Fibroblast of gingiva (primary cell): ENCODE results near the gene KIRREL1.

Experiments
- DNase-seq: peaks from one replicate; pipeline ENCODE4 v3.0.0-alpha.2; 2011; ENCODE audit warnings: low read depth

The KIRREL1 gene

GRCh38 chr1:158075078-158075477, 81.6 kb downstream of the KIRREL1 start:
- no peak for DNase-seq

GRCh38 chr1:158076441-158076840, 83.0 kb downstream of the KIRREL1 start:
- DNase-seq = no peak

DNA sequence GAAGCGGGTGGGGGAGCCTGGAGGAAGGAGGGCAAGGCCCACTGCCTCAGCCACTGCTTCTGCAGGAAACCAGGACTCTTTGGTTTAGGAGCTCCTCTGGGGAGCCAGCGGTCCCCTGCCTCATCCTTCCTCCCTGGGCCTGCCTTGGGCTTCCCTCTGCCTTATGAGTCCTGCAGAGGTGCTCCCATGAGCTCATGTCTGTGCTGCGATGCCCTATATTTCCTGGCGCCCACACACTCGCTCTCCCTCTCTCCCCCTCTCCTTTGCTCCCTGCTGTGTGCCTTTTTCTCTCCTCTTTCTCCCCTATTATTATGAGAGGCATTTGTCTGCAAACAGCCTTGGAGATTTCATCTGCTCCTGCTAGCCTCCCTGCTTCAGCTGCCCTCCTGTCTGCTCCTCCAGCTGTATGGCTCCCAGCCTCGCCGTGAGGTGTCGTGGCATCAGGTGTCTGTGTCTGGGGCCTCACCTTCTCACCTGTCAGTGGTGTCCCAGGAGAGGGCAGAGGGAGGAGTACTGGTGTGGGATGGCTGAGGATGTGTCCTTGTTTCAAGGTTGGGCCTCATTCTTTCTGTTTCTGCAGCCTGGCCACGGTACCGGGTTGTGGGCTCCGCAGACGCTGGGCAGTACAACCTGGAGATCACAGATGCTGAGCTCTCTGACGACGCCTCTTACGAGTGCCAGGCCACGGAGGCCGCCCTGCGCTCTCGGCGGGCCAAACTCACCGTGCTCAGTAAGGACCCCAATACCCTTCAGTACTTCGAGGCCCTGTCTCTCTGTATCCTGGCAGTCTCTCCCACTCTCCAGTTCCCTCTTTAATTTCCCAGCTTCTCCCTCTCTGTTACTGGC, 84.2 kb downstream of the KIRREL1 start:
- DNase-seq = no peak

DNA sequence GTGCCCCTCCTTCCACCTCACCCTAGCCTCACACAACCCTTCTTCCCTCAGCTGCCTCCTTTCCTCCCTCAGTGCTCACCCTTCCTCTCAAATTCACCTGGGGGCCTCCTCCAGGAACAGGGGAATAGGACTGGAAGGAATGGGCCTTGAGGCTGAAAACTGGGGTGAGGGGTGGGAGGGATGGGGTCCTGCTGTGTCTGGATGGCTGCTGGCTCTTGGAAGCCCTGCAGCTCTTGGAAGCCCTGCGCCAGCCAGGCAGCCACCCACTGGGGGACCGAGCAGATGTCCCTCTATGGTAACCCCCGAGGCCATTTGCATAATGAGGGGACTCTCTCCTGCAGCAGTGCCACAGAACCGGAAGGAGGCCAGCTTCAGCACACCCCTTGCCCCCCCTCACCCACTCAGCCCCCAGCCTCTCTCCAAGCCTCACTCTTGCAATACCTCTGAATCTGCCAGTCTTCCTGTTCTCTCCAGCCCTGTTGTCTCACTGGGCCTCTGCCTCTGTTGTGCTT, 85.2 kb downstream of the KIRREL1 start:
- no peak for DNase-seq

DNA sequence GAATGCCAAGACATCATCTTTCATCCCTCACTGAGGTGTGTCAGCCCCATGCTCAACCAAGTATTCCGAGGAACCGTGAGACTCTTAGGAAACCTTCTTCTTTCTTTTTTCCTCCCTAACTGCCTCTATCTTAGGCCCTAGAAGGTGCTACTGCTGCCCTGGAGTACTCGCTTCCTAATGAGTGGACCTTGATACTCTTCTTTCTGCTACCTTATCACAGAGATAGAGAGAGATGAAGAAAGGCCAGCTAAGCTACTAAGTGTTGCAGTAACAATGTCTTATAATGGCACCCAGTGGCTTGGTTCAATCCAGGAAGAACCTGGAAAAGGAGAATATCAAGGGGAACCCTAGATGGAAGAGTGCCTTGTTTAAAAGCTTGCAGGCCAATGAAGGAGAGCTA, 86.6 kb downstream of the KIRREL1 start:
- no peak for DNase-seq

GRCh38 chr1:158084336-158084735, 90.9 kb downstream of the KIRREL1 start:
- no peak for DNase-seq

DNA sequence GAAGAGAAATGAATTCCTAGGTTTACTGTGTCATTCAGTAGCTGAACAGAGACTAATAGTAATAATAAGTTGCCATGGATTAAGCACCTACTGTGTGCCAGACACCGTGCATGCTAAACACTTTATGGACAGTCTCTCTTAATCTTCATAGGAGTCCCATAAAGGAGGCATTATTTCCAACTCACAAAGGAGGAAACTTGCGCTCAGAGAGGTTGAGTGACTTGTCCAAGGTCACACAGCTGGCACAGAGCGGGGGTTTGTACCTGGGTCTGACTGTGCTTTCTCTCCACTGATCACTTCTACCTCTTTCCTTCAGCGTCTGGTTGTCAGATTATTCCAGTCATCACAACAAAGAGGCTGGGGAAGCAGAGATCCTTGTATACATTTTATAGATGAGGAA, 91.3 kb downstream of the KIRREL1 start:
- no peak for DNase-seq

- peak; percentile 55 for DNase-seq
Measured at GRCh38 chr1:158087320-158087927, 94.0 kb downstream of the KIRREL1 start.

- DNase-seq = no peak
Measured at GRCh38 chr1:158089476-158089875, 96.0 kb downstream of the KIRREL1 start.

DNA sequence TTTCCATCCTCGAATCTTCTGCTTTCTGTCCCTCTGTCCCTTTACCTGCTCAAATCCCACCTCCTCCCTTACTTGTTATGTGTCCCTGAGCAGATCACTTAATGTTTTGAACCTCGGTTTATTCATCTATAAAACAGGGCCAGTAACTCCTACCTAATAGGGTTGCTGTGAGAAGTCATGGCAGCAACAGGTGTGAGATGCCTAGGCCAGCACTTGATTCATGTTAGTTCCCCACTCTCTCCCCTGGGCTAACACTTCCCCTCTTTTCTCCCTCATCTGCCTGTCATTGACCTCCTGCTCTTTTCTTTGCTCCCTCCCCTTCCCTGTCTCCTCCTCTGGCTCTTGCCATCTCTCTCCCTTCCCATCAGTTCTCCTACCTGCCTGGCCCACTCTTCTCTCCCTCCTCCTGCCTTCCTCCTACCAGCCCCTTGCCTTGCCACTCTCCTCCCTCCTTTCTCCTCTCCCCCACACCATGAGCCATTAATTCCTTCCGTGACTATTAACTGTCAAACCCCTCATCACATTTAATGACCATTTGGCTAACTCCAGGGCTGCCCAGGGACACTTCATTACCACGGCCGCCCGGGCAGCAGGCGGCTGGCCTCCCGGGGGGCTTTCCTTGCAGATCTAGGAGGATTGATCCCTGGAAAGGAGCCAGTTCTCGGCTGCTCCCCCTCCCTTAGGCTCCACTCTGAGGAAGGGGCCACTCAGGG, 96.6 kb downstream of the KIRREL1 start:
- no peak for DNase-seq

DNA sequence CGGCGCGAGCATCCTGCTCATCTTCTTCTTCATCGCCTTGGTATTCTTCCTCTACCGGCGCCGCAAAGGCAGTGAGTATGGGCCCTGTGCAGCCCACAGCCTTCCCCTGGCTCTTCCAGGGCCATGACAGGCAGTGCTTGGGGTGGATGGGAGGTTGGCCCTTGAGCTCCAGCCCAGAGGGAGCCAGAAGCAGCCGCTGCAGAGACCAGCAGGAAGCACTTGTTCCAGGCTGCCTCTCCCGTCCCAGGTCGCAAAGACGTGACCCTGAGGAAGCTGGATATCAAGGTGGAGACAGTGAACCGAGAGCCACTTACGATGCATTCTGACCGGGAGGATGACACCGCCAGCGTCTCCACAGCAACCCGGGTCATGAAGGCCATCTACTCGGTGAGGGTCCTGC, 99.9 kb downstream of the KIRREL1 start:
- DNase-seq = no peak

DNA sequence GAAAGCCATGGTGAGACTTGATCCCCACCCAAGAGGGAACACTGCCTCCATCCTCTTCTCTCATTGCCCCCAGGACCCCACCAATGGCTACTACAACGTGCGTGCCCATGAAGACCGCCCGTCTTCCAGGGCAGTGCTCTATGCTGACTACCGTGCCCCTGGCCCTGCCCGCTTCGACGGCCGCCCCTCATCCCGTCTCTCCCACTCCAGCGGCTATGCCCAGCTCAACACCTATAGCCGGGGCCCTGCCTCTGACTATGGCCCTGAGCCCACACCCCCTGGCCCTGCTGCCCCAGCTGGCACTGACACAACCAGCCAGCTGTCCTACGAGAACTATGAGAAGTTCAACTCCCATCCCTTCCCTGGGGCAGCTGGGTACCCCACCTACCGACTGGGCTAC, 101.1 kb downstream of the KIRREL1 start:
- no peak for DNase-seq

DNA sequence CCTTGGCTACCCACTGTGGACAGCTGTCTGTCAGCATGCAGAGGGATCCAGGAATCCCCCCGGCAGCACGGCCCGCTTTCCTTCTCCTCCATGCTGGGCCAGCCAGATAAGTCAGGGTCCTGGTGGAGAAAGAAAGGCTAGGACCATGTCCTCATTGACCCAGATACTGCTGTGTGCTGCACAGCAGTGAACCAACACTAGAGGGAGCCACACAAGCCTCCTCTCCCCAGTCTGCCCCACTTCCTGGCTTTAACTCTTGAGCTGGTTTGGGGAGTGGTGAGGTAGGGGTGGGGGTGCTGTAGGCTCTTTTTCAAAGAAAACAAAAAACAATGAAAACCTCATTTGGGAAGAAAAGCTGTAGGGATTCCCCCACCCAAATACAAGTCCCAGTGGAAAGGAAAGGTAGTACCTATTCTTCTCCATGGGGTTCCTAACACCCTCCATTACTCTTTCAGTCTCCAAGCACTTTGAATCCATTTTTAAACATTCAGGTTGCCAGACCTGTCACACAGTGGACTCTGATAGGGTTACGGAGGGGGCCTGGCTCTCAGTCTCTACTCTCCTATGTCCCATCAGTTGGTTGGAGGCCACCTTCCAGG, 102.4 kb downstream of the KIRREL1 start:
- no peak for DNase-seq

GRCh38 chr1:158098256-158098655, 104.8 kb downstream of the KIRREL1 start:
- DNase-seq = no peak

DNA sequence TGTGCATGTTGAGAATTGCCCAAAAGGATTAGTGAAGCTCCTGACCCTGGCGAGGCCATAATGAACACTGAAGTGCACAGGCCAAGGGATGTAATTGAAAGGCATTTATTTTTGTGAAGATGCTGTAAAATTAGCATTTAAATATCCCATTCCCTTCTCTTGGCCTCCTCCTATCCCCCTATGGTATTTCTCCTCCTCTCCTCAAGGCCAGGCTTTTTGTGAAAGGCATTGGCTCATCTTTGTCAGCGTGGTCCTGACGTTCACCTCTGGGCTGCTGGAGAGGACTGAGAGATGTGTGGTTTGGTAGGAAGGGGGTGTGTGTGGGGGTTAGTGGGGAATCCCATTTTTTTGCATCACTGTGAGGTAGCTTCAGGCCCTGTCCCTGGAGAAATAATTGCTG, 105.7 kb downstream of the KIRREL1 start:
- no peak for DNase-seq

DNA sequence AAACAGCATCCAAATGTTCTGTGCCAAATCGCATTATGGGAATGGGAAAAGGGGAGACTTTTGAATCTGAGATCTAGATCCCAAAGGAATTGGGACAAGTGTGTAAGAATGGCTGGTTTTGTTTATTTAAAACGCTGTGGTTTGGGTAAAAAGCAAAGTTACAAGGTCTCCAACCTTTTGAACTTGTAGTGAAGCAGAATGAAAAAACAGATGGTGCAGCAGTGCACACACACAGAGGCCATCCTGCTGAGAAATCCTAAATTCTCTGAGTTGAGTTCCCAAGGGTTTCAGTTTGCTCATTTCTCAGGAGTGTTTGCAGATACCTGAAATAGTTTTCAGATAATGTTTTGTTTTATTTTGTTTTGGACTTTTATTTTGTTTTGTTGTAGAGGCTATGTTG, 107.1 kb downstream of the KIRREL1 start:
- no peak for DNase-seq

DNA sequence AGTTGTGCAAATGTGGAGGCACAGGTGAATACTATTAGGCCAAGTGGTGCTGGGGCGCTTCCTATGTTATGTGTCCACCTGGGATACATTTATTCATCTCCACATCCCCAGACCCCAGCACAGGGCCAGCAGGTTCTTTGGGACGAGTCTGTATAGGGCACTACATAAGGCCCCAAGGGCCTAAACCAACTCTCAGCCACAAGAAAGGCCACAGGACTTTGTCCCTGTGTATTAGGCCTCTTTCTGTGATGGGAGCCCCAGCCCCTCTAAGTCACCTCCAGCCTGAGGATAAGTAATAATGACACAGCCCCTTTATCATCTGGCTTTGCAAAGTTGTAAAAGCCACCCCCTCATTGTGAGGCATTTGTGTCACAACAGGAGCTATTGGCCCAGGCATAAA, 108.0 kb downstream of the KIRREL1 start:
- DNase-seq = no peak

GRCh38 chr1:158101927-158102326, 108.5 kb downstream of the KIRREL1 start:
- DNase-seq = no peak

- no peak for DNase-seq
Measured at GRCh38 chr1:158102881-158103674, 109.6 kb downstream of the KIRREL1 start.

DNA sequence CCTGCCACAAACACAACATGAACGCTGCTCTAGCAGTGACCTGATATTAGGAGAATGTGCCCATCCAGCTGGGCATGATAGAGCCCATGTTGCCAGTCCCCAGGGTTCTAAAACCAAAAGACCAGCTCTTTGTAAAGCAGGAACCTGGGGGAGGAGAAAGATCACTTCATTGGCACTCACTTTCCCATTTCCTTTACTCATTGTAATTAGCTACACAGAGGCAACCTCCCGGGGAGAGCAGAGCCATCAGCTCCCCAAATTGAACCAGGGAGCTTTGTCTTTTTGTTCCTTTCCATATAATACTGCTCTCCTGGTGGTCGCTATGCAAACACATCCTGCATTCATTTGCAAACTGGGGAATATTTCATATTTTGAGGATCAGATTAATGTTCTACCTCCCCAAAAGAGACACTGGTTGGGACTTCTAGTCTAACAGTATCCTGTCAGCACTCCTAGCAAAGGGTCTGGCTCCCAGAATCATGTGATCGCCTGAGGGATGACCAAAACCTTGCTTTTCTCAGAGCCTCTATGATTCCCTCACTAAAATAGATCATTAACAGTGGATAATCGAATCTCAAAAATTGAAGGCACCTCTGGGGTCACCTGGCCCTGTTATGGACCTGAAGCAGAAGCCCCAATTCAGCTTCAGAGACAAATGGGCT, 110.5 kb downstream of the KIRREL1 start:
- no peak for DNase-seq

- no peak for DNase-seq
Measured at GRCh38 chr1:158104891-158105290, 111.4 kb downstream of the KIRREL1 start.
